AG09309 (cell line): ENCODE data around the gene SVEP1.
A peak's percentile ranks its signal among the peaks of the same experiment; 100 is the strongest.
"Not testable (repeated sequence)": the region's sequence is repeated elsewhere in the genome, so short reads cannot be mapped to it uniquely, and the experiment has no call there.

Experiments used
- DNase-seq: peaks from one replicate; pipeline ENCODE4 v3.0.0-alpha.2; 2010; ENCODE audit warnings: low read depth
- H3K4me3 ChIP-seq: 2 replicates; pipeline ENCODE4 v1.5.1; 2011; ENCODE audit warnings: mild to moderate bottlenecking, low read depth, low read length, moderate library complexity; ENCODE audit not compliant: control insufficient read depth
- TF ChIP-seq, protein P1 (sequence below): IDR thresholded peaks from 2 replicates; pipeline ENCODE4 v1.5.1; 2011; ENCODE audit warnings: mild to moderate bottlenecking, low read depth, low read length, inconsistent platforms; ENCODE audit not compliant: insufficient read depth, control insufficient read depth; ENCODE audit errors: missing control alignments

Gene SVEP1

DNA sequence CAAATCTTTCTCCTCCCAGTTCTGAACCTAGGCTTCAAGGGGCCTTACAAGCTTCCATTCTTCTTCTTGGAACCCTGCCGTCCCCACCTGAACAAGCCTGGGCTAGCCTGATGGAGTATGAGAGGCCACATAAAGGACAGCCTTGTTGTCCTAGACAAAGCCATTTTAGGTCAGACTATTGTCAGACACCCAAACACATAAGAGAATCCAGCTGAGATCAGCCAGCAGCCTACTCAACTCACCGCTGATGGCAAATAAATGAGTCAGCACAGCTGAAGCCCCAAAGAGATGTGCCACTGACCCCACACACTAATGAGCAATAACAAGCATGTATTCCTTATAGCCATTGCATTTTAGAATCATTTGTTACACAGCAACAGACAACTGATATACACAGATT is 33.8 kb downstream of the SVEP1 start:
- DNase-seq = no peak
- TF ChIP-seq, protein P1, sequence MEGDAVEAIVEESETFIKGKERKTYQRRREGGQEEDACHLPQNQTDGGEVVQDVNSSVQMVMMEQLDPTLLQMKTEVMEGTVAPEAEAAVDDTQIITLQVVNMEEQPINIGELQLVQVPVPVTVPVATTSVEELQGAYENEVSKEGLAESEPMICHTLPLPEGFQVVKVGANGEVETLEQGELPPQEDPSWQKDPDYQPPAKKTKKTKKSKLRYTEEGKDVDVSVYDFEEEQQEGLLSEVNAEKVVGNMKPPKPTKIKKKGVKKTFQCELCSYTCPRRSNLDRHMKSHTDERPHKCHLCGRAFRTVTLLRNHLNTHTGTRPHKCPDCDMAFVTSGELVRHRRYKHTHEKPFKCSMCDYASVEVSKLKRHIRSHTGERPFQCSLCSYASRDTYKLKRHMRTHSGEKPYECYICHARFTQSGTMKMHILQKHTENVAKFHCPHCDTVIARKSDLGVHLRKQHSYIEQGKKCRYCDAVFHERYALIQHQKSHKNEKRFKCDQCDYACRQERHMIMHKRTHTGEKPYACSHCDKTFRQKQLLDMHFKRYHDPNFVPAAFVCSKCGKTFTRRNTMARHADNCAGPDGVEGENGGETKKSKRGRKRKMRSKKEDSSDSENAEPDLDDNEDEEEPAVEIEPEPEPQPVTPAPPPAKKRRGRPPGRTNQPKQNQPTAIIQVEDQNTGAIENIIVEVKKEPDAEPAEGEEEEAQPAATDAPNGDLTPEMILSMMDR = no peak
- no peak overlapping the region for H3K4me3 ChIP-seq

DNA sequence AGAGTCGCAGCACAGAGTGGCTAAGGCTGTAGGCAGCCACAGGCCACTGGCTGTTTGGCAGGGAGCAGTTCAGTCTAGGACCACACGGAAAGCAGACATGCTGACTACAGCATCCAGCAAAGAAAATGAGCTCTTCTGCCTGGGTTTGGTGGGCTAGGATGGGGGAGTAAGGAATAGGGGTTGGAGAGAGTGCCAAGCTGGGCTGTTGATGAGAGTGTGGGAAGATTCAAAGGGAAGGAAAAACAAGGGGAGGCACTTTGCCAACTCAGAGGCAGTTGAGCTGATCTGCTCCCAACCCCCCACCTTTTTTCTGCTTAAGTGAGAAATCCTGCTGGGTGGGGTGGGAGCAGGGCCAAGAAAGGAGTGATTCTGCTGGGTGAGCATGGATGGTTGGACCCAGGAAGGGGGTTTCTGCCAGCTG is 35.9 kb downstream of the SVEP1 start:
- no peak for DNase-seq
- no peak overlapping the region for H3K4me3 ChIP-seq
- TF ChIP-seq, protein P1 = no peak

DNA sequence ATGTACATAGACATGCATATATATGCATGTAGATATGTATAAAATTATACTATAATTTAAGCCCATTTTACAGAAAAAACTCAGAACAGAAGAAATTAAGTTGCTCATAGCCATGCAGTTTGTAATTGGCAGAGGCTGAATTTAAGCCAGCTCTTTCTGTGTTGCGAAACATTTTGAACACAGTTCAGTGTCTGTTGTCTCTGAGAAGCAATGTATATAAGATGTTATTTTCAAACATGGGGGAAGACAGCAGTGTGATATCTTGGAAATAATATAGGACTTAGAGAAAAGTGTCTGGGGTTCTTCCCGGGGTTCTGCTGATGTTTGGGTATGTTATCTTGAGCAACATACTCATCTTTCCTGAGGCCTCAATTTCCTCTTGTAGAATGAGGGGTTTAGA is 37.6 kb downstream of the SVEP1 start:
- TF ChIP-seq, protein P1 = no peak
- H3K4me3 ChIP-seq = no peak overlapping the region

DNA sequence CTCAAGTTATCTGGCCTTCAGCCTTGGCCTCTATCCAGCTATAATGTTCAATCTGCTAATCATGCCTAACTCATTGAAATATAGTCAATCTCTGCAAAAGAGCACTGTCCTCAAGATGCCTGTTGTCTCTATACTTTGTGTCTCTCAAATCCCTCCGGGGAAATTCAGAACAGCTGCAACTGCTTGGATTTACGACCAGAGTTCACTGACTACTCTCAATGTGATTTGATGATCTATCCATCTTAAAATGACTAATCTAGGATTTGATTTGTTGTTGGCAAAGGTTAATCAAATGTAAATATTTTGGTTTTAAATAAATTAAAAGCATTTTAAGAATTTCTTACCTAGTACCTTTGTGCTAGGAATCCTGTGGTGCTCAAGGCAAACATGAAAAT is 40.9 kb downstream of the SVEP1 start:
- H3K4me3 ChIP-seq = no peak overlapping the region
- no peak for DNase-seq
- TF ChIP-seq, protein P1 = no peak

More for the DNA sequence above, 37.6 kb downstream of the SVEP1 start:
- no peak for DNase-seq

DNA sequence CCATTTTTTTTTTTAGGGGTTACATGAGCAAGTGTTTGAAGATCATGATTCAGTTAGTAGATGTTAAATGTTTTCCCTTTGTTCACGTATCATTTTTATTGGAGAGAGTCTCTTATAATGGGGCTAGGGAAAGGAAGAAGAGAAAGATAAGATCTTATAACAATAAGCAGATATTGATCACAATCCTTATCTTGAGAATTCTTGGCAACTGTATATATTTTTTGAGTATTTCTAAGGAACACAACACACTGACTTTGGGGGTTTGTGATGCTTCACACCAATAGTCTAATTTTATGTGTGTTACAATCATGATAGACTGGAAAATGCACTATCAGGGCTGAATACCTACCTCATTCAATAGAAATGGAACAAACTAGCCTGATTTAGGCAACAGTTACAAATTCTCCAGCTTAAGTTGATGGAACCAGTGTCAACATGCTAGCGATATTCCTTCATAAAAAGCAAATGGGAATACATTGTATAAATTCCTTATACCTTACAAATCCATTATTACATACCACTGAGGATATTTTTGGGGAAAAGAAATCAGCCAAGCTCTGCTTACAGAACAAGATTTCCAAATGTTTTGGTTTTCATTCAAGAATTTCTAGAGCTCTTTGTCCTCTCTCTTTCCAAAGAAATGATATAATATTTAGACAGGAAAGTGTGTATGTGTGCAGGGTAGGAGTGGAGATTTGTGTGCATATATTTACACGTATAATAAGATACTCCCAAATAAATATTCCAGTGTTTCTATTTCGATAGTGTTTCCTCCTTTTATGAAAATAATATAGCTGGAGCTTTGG is 41.5 kb downstream of the SVEP1 start:
- H3K4me3 ChIP-seq = no peak overlapping the region
- TF ChIP-seq, protein P1 = no peak
- DNase-seq = peak; percentile 79

DNA sequence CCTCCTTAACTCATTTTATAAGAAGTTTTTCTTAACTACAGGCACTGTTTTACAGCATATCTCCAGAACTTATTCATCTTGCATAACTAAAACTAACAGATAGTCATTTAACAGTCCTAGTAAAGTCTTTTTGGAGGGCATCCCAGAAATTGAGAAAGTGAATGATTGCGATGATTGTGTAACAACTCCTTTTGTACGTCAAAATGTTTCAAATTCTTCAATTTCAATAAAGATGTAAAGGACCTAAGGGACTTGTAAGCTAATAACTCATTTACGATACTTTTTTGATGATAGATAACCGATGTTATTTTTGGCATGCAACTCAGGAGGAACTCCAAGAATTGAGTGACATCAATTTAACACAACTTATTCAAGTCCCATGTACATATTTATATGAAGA is 42.7 kb downstream of the SVEP1 start:
- H3K4me3 ChIP-seq = no peak overlapping the region
- TF ChIP-seq, protein P1 = no peak
- peak; percentile 91 for DNase-seq

DNA sequence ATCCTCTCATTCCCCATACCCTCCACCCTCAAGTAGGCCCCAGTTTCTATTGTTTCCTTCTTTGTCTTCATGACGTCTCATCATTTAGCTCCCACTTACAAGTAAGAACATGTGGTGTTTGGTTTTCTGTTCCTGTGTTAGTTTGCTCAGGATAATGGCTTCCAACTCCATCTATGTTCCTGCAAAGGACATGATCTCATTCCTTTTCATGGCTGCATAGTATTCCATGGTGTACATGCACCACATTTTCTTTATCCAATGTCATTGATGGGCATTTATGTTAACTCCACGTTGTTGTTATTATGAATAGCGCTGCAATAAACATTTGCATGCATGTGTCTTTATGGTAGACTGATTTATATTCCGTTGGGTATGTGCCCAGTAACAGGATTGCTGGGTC is 45.4 kb downstream of the SVEP1 start:
- H3K4me3 ChIP-seq, DNase-seq: not testable (repeated sequence)
